ENCODE results near the gene ATG2B.

GRCh38 chr14:96273629-96274028 is 89.5 kb downstream of the ATG2B start:
- TF ChIP-seq CTCF (conservative IDR thresholded peaks at IDR 0.05; ENCODE audit: low read depth, low read length) (no peak), FOS (IDR thresholded peaks at IDR 0.05; ENCODE audit: low read depth, low read length) (no peak), ELK1 (IDR thresholded peaks at IDR 0.05; ENCODE audit: borderline replicate concordance, low read depth, low read length) (no peak), RCOR1 (IDR thresholded peaks at IDR 0.05; ENCODE audit: insufficient replicate concordance, low read length) (no peak), CHD1 (IDR thresholded peaks at IDR 0.05; ENCODE audit: low read depth, low read length) (no peak), POLR2A (IDR thresholded peaks at IDR 0.05; ENCODE audit: low read depth, low read length) (no peak)

Data from IMR-90 (cell line).